BLaER1 (cell line): ENCODE results near the gene BCL6.
A peak's percentile ranks its signal among the peaks of the same experiment; 100 is the strongest.

ENCODE experiments used
- H3K27ac ChIP-seq: shearing (Covaris generic); formaldehyde crosslinking; 2 replicates; pipeline ENCODE4 v1.8.1; 2022
- H3K27me3 ChIP-seq: shearing (Covaris generic); formaldehyde crosslinking; 2 replicates; pipeline ENCODE4 v1.8.1; 2022
- H3K36me3 ChIP-seq: shearing (Covaris generic); formaldehyde crosslinking; 2 replicates; pipeline ENCODE4 v1.8.1; 2022
- H3K4me1 ChIP-seq: shearing (Covaris generic); formaldehyde crosslinking; 2 replicates; pipeline ENCODE4 v1.8.1; 2022
- H3K4me2 ChIP-seq: shearing (Covaris generic); formaldehyde crosslinking; 2 replicates; pipeline ENCODE4 v1.8.1; 2022
- H3K4me3 ChIP-seq: shearing (Covaris generic); formaldehyde crosslinking; 2 replicates; pipeline ENCODE4 v1.8.1; 2022
- H3K9ac ChIP-seq: shearing (Covaris generic); formaldehyde crosslinking; 2 replicates; pipeline ENCODE4 v1.8.1; 2022
- H3K9me3 ChIP-seq: shearing (Covaris generic); formaldehyde crosslinking; 2 replicates; pipeline ENCODE4 v1.8.1; 2022
- H4K20me1 ChIP-seq: shearing (Covaris generic); formaldehyde crosslinking; 2 replicates; pipeline ENCODE4 v1.8.1; 2022
- Cebpa-rat ChIP-seq: shearing (Covaris generic); IDR thresholded peaks from 2 replicates; pipeline ENCODE4 v1.8.1; 2022

Gene BCL6

GRCh38 chr3:187777331-187777941 lies 32.2 kb upstream of the BCL6 start:
- no peaks in the 10 kb centered on the region for H3K36me3 ChIP-seq
- H3K27me3 ChIP-seq, result no peaks in the 10 kb centered on the region
- no peaks in the 10 kb centered on the region for H3K9me3 ChIP-seq
- TF ChIP-seq Cebpa-rat, result no peak
- H3K27ac ChIP-seq, result no peak overlapping the region
- no peak overlapping the region for H3K9ac ChIP-seq
- no peaks in the 10 kb centered on the region for H4K20me1 ChIP-seq
- no peak overlapping the region for H3K4me3 ChIP-seq
- H3K4me1 ChIP-seq, result peaks cover 40% of the 10 kb centered on the region
- H3K4me2 ChIP-seq, result peak overlapping the region; percentile 57

DNA sequence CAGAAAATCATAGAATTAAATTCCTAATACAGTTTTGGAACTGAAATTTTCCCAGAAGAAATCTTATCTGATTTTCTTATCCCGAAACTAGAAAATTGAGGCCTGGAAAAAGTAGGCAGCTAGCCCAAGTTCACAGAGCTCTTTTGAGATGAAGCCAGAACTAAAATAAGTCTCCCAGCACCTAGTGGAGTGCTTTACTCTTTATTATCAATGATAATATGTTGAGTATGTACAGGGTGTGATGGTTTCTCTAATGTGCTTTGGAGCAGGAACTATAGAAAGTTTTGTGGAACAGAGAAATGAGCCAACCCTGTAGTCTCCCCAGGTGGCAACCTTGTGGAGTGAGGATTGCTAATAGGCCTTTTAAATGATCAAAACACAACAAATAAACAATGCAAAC lies 30.3 kb upstream of the BCL6 start:
- no peaks in the 10 kb centered on the region for H3K27me3 ChIP-seq
- no peak overlapping the region for H3K9ac ChIP-seq
- H3K36me3 ChIP-seq, result no peaks in the 10 kb centered on the region
- no peak overlapping the region for H3K4me3 ChIP-seq
- TF ChIP-seq Cebpa-rat, result no peak
- H3K4me1 ChIP-seq, result peaks cover 44% of the 10 kb centered on the region
- no peak overlapping the region for H3K27ac ChIP-seq
- no peaks in the 10 kb centered on the region for H3K9me3 ChIP-seq
- H3K4me2 ChIP-seq, result no peak overlapping the region
- no peaks in the 10 kb centered on the region for H4K20me1 ChIP-seq

DNA sequence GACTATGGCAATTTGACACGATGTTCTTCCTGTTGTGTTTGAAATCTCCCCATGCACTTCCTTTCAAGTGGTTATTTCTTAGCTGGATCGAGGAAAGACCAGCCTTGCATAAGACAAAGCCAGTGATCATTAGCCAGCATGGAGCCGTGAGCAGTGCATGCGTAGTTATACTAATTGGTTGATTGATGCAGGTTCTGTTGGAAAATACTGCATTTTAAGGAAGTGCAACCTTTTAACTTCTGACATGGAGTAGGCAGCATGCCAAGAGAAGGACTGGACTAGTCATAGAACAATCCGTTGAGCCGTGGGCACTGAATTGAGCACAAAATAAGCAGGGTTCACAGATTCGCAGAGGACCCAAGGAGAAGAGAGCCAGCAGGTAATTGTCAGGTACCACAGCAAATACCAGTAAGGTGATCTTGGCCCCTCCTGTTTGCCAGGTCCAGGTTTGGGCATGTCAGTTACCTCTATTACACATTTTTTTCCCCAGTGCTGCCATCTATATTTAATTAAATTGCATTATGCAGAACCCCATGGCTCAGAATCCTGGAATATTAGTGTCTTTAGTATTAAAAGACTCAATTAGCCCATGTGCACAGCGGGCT lies 29.0 kb upstream of the BCL6 start:
- Histone ChIP-seq H3K4me2 (peak overlapping the region; percentile 78), H3K9ac (no peak overlapping the region)

DNA sequence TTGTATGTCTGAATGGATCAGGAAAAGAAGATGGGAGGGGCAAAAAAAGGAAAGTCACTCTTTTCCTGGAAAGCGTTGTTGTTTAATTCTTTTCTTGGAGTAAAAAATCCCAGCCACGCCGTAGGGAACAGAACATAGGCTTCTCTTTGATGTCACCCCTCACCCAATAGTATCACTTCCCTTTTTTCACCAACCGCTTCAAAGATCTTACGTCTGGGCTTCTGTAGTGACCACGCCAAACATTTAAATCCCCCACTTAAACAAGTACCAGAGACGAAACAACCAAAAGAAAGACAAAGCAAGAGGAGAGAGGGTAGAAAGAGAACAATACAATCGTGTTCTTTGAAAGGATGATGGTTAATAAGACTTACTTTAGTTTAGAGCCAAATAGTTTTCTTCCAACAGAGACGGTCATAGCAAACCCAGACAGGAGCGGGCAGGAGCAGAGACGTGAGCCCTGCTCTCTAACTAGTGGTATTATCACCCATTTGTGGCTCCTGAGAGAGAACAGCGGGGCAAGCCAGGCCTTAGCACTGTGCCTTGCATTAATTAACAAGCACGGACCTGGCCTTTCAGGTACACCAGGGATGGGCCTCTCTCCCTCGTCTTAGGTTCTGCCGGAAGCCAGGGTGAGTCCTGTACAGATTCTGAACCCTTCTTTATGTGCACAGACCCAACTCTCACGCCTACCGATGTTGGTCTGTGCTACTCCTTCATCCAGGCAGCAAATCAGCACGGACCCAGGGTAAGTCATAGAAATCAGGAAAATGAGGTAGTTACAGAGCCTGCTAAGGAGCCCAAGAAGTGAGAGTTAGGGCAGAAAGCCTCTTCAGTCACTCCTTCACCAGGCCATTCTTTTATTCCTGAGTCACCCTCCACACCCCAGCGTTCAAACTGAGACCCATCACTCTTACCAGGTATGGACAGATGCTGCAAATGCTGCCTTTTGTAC lies 28.2 kb upstream of the BCL6 start:
- Histone ChIP-seq H3K4me2 (peak overlapping the region; percentile 78), H4K20me1 (no peaks in the 10 kb centered on the region), H3K4me1 (peaks cover 44% of the 10 kb centered on the region), H3K4me3 (no peak overlapping the region; the same call in 1 of the 2 replicates), H3K27ac (peak overlapping the region; percentile 52; the same call in 1 of the 2 replicates), H3K27me3 (no peaks in the 10 kb centered on the region), H3K36me3 (no peaks in the 10 kb centered on the region), H3K9me3 (no peaks in the 10 kb centered on the region), H3K9ac (no peak overlapping the region)
- TF ChIP-seq Cebpa-rat, result no peak

More for the DNA sequence above, 29.0 kb upstream of the BCL6 start:
- no peak for TF ChIP-seq Cebpa-rat
- H4K20me1 ChIP-seq, result no peaks in the 10 kb centered on the region
- no peaks in the 10 kb centered on the region for H3K9me3 ChIP-seq
- H3K36me3 ChIP-seq, result no peaks in the 10 kb centered on the region
- H3K4me1 ChIP-seq, result peaks cover 44% of the 10 kb centered on the region
- H3K27me3 ChIP-seq, result no peaks in the 10 kb centered on the region
- no peak overlapping the region for H3K4me3 ChIP-seq
- peak overlapping the region; percentile 52; the same call in 1 of the 2 replicates for H3K27ac ChIP-seq

GRCh38 chr3:187770224-187770623 lies 25.0 kb upstream of the BCL6 start:
- H3K36me3 ChIP-seq, result no peaks in the 10 kb centered on the region
- H3K4me2 ChIP-seq, result no peak overlapping the region
- H4K20me1 ChIP-seq, result no peaks in the 10 kb centered on the region
- no peak overlapping the region for H3K9ac ChIP-seq
- H3K27me3 ChIP-seq, result no peaks in the 10 kb centered on the region
- H3K9me3 ChIP-seq, result no peaks in the 10 kb centered on the region
- peaks cover 30% of the 10 kb centered on the region for H3K4me1 ChIP-seq
- no peak overlapping the region for H3K27ac ChIP-seq
- no peak for TF ChIP-seq Cebpa-rat
- no peak overlapping the region for H3K4me3 ChIP-seq

DNA sequence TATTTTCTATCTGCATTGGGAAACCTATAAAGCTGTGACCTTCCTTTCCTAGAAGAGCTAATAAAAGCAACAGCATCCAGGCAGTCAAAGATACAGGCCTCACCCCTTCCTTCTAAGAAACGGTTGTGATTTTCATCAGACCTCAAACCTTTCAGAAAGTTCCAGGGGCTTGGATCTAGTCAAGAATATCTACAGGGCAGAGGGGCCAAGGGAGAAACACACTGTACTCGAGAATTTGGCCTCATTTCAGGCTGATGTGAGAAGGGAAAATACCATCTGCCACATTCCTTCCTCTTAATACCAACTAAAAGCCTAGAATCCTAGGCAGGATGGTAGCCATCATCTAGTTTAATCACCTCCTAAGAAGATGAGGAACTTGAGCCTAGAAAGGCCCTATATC lies 24.5 kb upstream of the BCL6 start:
- Histone ChIP-seq H3K4me2 (no peak overlapping the region), H3K27ac (no peak overlapping the region)

DNA sequence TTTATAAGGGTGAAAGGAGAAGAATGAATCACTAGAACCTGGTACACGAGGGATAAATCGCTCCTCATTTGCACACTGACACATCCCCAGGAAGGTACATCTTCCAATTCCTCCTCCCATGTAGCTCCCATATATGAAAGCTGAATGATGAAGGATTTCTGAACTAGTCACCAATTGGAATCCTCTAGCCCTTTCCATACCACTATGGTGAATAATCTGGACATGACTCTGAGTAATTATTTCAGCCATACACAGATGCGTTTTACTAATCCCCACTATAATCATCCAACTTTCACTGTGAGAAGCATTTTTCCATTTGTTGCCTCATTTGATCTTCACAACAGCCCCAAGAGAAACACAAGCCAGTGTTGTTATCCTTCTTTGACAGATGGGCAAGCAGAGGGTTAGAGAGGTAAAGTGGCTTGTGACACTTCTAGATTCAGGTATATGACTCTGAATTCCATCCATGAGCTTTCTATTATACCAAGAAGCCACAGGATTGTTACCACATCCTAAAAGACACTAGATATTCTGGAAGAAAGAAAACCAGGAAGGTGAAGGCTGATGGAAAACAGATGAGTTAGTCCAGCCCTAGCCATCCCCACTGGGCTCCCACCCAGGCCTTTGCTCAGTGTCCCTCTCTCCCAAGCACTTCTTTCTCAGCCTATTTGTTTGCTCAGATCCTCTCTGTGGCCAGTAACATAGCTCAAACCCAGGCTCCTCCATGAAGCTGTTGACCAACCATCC lies 22.2 kb upstream of the BCL6 start:
- no peak overlapping the region for H3K4me3 ChIP-seq
- peaks cover 5% of the 10 kb centered on the region; the same call in 1 of the 2 replicates for H3K4me1 ChIP-seq
- no peaks in the 10 kb centered on the region for H3K9me3 ChIP-seq
- H3K9ac ChIP-seq, result no peak overlapping the region
- H3K27me3 ChIP-seq, result no peaks in the 10 kb centered on the region
- no peak for TF ChIP-seq Cebpa-rat
- no peaks in the 10 kb centered on the region for H3K36me3 ChIP-seq
- H3K27ac ChIP-seq, result no peak overlapping the region
- no peak overlapping the region for H3K4me2 ChIP-seq
- H4K20me1 ChIP-seq, result no peaks in the 10 kb centered on the region

More for the DNA sequence above, 24.5 kb upstream of the BCL6 start:
- Histone ChIP-seq H3K9ac (no peak overlapping the region), H3K4me1 (peaks cover 28% of the 10 kb centered on the region), H3K4me3 (no peak overlapping the region), H3K9me3 (no peaks in the 10 kb centered on the region), H3K36me3 (no peaks in the 10 kb centered on the region), H3K27me3 (no peaks in the 10 kb centered on the region), H4K20me1 (no peaks in the 10 kb centered on the region)
- no peak for TF ChIP-seq Cebpa-rat

- Histone ChIP-seq H3K4me2 (no peak overlapping the region), H3K4me1 (no peaks in the 10 kb centered on the region), H3K27me3 (no peaks in the 10 kb centered on the region), H3K9ac (no peak overlapping the region), H4K20me1 (no peaks in the 10 kb centered on the region), H3K9me3 (0 out of 2 replicates have a peak, but pooled peaks cover 3% of the 10 kb centered on the region), H3K27ac (no peak overlapping the region), H3K36me3 (no peaks in the 10 kb centered on the region), H3K4me3 (no peak overlapping the region)
- no peak for TF ChIP-seq Cebpa-rat
These were observed 20.1 kb upstream of the BCL6 start for GRCh38 chr3:187765342-187765741.

- H3K36me3 ChIP-seq, result no peaks in the 10 kb centered on the region
- no peaks in the 10 kb centered on the region for H3K4me1 ChIP-seq
- H3K9ac ChIP-seq, result no peak overlapping the region
- H3K27ac ChIP-seq, result no peak overlapping the region
- no peak overlapping the region for H3K4me3 ChIP-seq
- H3K27me3 ChIP-seq, result no peaks in the 10 kb centered on the region
- no peaks in the 10 kb centered on the region for H4K20me1 ChIP-seq
- H3K9me3 ChIP-seq, result 0 out of 2 replicates have a peak, but pooled peaks cover 3% of the 10 kb centered on the region
- TF ChIP-seq Cebpa-rat, result no peak
- H3K4me2 ChIP-seq, result no peak overlapping the region
These were observed 18.8 kb upstream of the BCL6 start for GRCh38 chr3:187763850-187764648.
